Measurements from ENCODE around the gene FLNB.
A peak's percentile ranks its signal among the peaks of the same experiment; 100 is the strongest.
"Not testable (repeated sequence)": the region's sequence is repeated elsewhere in the genome, so short reads cannot be mapped to it uniquely, and the experiment has no call there.

Gene FLNB

DNA sequence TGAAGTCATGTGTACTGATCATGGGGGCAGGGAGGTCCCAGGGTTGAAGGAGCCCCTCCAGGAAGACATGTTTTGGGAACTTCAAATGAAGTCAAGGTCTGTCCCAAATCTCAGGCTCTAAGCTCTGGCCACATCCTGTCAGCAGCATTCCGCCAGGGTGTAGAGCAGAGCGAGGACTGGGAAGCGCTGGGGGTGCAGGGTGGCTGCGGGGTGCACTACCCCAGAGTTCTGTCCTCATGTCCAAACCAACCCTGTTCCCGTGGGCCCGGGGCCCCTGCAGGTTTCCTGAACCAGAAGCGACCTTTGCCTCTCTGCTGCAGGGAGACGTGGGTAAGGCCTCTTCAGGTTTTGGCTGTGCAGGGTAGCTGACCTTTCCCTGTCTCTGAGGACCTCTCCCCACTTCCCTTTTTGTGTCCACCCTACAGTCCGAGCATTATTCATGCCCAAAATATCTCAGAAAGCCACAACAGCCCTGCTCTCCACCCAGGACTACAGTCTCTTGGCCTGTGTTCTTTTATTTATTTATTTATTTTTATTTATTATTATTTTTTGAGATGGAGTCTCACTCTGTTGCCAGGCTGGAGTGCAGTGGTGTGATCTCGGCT lies 26.6 kb upstream of the FLNB start:
- TF ChIP-seq, protein P1, sequence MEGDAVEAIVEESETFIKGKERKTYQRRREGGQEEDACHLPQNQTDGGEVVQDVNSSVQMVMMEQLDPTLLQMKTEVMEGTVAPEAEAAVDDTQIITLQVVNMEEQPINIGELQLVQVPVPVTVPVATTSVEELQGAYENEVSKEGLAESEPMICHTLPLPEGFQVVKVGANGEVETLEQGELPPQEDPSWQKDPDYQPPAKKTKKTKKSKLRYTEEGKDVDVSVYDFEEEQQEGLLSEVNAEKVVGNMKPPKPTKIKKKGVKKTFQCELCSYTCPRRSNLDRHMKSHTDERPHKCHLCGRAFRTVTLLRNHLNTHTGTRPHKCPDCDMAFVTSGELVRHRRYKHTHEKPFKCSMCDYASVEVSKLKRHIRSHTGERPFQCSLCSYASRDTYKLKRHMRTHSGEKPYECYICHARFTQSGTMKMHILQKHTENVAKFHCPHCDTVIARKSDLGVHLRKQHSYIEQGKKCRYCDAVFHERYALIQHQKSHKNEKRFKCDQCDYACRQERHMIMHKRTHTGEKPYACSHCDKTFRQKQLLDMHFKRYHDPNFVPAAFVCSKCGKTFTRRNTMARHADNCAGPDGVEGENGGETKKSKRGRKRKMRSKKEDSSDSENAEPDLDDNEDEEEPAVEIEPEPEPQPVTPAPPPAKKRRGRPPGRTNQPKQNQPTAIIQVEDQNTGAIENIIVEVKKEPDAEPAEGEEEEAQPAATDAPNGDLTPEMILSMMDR (IDR thresholded peaks at IDR 0.05; ENCODE audit: insufficient read depth, low read depth, low read length, missing control alignments), result no peak
- H3K4me3 ChIP-seq (ENCODE audit: low read depth, low read length), result no peak overlapping the region
- DNase-seq (ENCODE audit: low read depth), result no peak

DNA sequence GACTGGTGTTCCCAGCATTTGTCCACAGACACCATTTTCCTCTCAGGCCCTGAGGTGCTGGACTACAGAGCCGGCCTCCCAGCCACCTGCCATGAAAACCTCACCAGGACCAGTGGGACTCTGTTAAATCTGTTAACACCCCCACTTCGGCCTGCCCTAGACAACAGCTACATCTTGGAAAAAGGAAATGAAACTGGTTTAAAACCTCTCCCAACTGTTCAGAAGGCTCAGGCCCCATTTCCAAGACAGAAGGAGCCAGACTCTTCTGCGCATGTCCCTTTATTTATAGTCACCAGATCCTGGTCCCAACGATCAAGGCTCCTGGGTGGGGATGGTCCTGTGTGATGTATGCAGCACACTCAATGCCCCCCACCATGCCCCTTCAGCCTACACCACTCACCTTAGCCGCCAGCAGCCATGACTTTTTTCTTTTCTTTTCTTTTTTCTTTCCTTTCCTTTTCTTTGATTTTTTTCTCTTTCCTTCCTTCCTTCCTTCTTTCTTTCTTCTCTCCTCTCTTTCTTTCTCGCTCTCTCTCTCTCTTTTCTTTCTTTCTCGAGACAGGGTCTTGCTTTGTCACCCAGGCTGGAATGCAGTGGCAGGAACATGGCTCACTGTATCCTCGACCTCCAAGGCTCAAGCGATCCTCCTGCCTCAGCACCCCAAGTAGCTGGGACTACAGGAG lies 25.5 kb upstream of the FLNB start:
- no peak for DNase-seq (ENCODE audit: low read depth)
- H3K4me3 ChIP-seq (ENCODE audit: low read depth, low read length), result no peak overlapping the region
- TF ChIP-seq, protein P1 (IDR thresholded peaks at IDR 0.05; ENCODE audit: insufficient read depth, low read depth, low read length, missing control alignments), result no peak

- DNase-seq (ENCODE audit: low read depth), result peak; percentile 92
- TF ChIP-seq, protein P1 (IDR thresholded peaks at IDR 0.05; ENCODE audit: insufficient read depth, low read depth, low read length, missing control alignments), result no peak
- H3K4me3 ChIP-seq (ENCODE audit: low read depth, low read length), result no peak overlapping the region
Observed at GRCh38 chr3:57983734-57984518, 24.3 kb upstream of the FLNB start.

DNA sequence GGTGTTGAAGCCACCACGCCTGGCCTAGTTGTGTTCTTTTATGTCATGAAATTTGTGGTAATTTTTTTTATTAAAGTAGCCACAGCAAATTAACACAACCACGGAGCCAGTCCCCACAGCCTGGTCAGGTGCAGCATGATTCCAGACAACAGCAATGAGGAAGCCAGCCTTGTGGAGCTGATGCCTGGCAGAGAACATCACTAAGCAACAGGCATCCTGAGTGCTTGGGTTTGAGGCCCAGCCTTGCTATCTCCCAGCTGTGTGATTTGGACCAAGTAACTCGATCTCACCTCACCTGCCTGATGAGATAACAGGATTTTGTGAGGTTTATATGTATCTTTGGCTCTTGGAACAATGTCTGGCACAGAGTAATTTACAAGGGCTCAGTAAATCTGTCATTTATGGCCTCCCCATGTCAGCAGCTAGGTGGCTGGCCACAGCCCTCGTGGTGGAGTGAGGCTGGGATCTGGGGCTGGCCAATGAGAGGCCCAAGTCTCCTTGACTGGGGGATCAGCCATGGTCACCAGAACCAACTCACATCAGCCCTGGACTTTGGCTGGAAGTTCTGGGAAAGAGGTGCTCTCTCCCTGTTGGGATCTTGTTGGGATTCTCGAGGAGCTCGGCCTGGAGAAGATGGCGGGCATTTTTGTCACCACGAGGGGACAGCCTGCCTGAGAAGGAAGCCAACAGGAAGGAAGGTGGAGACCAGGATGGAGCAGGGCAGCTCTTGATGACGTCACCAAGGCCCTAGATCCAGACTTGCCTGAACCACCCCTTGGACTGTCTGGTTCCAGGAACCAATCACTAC lies 22.8 kb upstream of the FLNB start:
- TF ChIP-seq, protein P1 (IDR thresholded peaks at IDR 0.05; ENCODE audit: insufficient read depth, low read depth, low read length, missing control alignments), result no peak

DNA sequence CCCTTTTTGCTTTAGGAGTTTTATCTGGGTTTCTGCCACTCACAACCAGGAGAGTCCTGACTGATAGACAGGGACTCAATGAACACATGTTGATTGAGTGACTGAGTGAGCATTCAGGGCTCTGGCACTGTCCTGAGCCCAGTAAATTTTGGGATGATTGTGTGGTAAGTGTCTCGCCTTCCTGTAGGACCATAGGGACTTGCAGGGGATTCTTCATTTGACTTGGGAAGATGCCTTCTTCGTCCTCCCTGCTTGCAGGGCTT lies 22.3 kb upstream of the FLNB start:
- no peak overlapping the region for H3K4me3 ChIP-seq (ENCODE audit: low read depth, low read length)
- TF ChIP-seq, protein P1 (IDR thresholded peaks at IDR 0.05; ENCODE audit: insufficient read depth, low read depth, low read length, missing control alignments), result no peak
- no peak for DNase-seq (ENCODE audit: low read depth)

More for the DNA sequence above, 22.8 kb upstream of the FLNB start:
- H3K4me3 ChIP-seq (ENCODE audit: low read depth, low read length), result no peak overlapping the region
- DNase-seq (ENCODE audit: low read depth), result no peak

GRCh38 chr3:57986261-57986660 lies 22.0 kb upstream of the FLNB start:
- TF ChIP-seq, protein P1 (IDR thresholded peaks at IDR 0.05; ENCODE audit: insufficient read depth, low read depth, low read length, missing control alignments), result no peak
- no peak for DNase-seq (ENCODE audit: low read depth)
- H3K4me3 ChIP-seq (ENCODE audit: low read depth, low read length), result no peak overlapping the region

DNA sequence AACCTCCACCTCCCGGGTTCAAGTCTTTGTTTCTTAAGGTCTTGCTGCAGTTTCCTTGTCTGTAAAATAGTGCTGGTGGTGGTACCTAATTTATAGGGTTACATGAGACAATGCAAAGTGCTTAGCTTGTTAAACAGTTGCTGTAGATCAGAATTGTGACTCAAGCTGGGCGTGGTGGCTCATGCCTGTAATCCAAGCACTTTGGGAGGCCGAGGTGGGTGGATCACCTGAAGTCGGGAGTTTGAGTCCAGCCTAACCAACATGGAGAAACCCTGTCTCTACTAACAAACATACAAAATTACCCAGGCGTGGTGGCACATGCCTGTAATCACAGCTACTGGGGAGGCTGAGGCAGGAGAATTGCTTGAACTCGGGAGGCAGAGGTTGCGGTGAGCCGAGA lies 19.0 kb upstream of the FLNB start:
- DNase-seq (ENCODE audit: low read depth); H3K4me3 ChIP-seq (ENCODE audit: low read depth, low read length): not testable (repeated sequence)
